Endothelial cell (in vitro differentiated cells): ENCODE data around the gene NLGN1. TPM values are rescaled to one million over a fixed set of nuclear protein-coding genes. Genes with fewer than 3 reads are reported as not detected.

Source experiments
- DNase-seq: peaks from one replicate; pipeline ENCODE4 v3.0.0; 2021; ENCODE audit warnings: low spot score
- H3K27ac Mint-ChIP-seq: one replicate; pipeline ENCODE4 v1.8.0; 2021; ENCODE audit warnings: mixed read lengths, inconsistent platforms; ENCODE audit not compliant: unreplicated experiment
- H3K27me3 Mint-ChIP-seq: one replicate; pipeline ENCODE4 v1.8.0; 2021; ENCODE audit warnings: mild to moderate bottlenecking, moderate library complexity, mixed read lengths, inconsistent platforms; ENCODE audit not compliant: unreplicated experiment
- H3K36me3 Mint-ChIP-seq: one replicate; pipeline ENCODE4 v1.8.0; 2021; ENCODE audit warnings: mild to moderate bottlenecking, low read depth, mixed read lengths, inconsistent platforms; ENCODE audit not compliant: unreplicated experiment
- H3K4me1 Mint-ChIP-seq: one replicate; pipeline ENCODE4 v1.8.0; 2021; ENCODE audit warnings: mild to moderate bottlenecking, mixed read lengths, inconsistent platforms; ENCODE audit not compliant: unreplicated experiment
- H3K4me3 Mint-ChIP-seq: one replicate; pipeline ENCODE4 v1.8.0; 2021; ENCODE audit warnings: mild to moderate bottlenecking, mixed read lengths, inconsistent platforms; ENCODE audit not compliant: unreplicated experiment
- H3K9me3 Mint-ChIP-seq: one replicate; pipeline ENCODE4 v1.8.0; 2021; ENCODE audit warnings: mixed read lengths, inconsistent platforms; ENCODE audit not compliant: unreplicated experiment
- total RNA-seq: library from RNA; stranded (reverse); fragmentation: NEBNext Ultra II Directional; extraction: Animal tissue kit (Norgen Biotek cat#: 25700); gene quantifications from one replicate; pipeline ENCODE4 v1.2.1, GENCODE V29; 2021; ENCODE audit not compliant: unreplicated experiment
- TF ChIP-seq, protein P1 (sequence below): fragments of 200-600 bp; sonication (generic); IDR thresholded peaks from one replicate; pipeline ENCODE4 v1.5.0; 2021; ENCODE audit warnings: antibody characterized with exemption; ENCODE audit not compliant: unreplicated experiment

Gene NLGN1
- total RNA-seq, 1 donor from 2014 or later = 27.6 TPM

- H3K27me3 Mint-ChIP-seq = no peaks in the 10 kb centered on the region
- no peak overlapping the region for H3K27ac Mint-ChIP-seq
- H3K4me1 Mint-ChIP-seq = peaks cover 4% of the 10 kb centered on the region
- H3K36me3 Mint-ChIP-seq = no peaks in the 10 kb centered on the region
- DNase-seq = no peak
- H3K4me3 Mint-ChIP-seq = no peak overlapping the region
- no peaks in the 10 kb centered on the region for H3K9me3 Mint-ChIP-seq
- TF ChIP-seq, protein P1, sequence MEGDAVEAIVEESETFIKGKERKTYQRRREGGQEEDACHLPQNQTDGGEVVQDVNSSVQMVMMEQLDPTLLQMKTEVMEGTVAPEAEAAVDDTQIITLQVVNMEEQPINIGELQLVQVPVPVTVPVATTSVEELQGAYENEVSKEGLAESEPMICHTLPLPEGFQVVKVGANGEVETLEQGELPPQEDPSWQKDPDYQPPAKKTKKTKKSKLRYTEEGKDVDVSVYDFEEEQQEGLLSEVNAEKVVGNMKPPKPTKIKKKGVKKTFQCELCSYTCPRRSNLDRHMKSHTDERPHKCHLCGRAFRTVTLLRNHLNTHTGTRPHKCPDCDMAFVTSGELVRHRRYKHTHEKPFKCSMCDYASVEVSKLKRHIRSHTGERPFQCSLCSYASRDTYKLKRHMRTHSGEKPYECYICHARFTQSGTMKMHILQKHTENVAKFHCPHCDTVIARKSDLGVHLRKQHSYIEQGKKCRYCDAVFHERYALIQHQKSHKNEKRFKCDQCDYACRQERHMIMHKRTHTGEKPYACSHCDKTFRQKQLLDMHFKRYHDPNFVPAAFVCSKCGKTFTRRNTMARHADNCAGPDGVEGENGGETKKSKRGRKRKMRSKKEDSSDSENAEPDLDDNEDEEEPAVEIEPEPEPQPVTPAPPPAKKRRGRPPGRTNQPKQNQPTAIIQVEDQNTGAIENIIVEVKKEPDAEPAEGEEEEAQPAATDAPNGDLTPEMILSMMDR = no peak
Measured at GRCh38 chr3:173599673-173600072, 202.1 kb downstream of the NLGN1 start.

GRCh38 chr3:173614522-173614921 is 217.0 kb downstream of the NLGN1 start:
- H3K4me3 Mint-ChIP-seq = no peak overlapping the region
- no peak overlapping the region for H3K27ac Mint-ChIP-seq
- no peaks in the 10 kb centered on the region for H3K4me1 Mint-ChIP-seq
- no peak for DNase-seq
- TF ChIP-seq, protein P1 = no peak
- H3K27me3 Mint-ChIP-seq = peaks cover 2% of the 10 kb centered on the region
- no peaks in the 10 kb centered on the region for H3K36me3 Mint-ChIP-seq
- H3K9me3 Mint-ChIP-seq = no peaks in the 10 kb centered on the region

DNA sequence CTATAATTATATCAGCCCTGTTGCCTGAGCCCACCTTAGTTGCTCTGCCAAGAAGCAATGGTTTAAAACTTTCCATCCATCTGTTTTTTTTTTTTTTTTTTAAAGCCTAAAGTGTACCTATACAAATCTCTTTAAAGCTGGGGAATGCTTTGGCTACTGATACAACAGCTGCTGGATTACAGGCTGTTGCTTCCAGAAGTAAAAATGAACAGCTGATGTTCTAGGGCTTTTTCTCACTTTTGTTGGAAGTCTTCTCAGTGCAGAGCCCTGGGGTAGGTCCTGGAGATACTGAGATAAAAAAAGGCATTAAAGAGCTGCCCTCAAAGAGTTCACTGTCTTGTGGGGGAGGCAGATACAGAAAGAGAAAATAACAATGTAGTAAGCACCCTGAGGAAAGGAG is 218.1 kb downstream of the NLGN1 start:
- DNase-seq = no peak
- no peak overlapping the region for H3K4me3 Mint-ChIP-seq
- no peaks in the 10 kb centered on the region for H3K9me3 Mint-ChIP-seq
- TF ChIP-seq, protein P1 = no peak
- H3K36me3 Mint-ChIP-seq = no peaks in the 10 kb centered on the region
- no peak overlapping the region for H3K27ac Mint-ChIP-seq
- H3K4me1 Mint-ChIP-seq = no peaks in the 10 kb centered on the region
- H3K27me3 Mint-ChIP-seq = peaks cover 2% of the 10 kb centered on the region

DNA sequence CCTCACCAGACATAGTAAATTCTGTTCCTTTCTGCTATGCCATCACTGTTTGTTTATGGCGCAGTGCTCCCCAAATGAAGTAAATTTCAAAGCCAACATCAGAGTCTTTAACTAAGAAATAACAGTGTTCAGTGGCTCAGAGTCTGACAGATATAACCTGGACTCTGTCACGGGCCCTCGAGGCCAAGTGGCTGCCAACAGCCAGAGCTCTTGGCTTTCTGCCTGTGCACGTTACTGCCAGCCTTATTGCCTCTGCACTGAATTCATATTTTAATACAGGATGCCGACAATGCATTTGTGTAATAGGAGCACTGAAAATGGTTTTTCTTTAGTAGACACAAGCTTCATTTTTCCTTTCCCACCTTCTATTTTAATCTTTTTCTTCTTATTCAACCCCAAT is 219.9 kb downstream of the NLGN1 start:
- DNase-seq = no peak
- TF ChIP-seq, protein P1 = no peak
- H3K4me3 Mint-ChIP-seq = no peak overlapping the region
- peaks cover 2% of the 10 kb centered on the region for H3K27me3 Mint-ChIP-seq
- no peaks in the 10 kb centered on the region for H3K36me3 Mint-ChIP-seq
- no peak overlapping the region for H3K27ac Mint-ChIP-seq
- H3K4me1 Mint-ChIP-seq = no peaks in the 10 kb centered on the region
- no peaks in the 10 kb centered on the region for H3K9me3 Mint-ChIP-seq

DNA sequence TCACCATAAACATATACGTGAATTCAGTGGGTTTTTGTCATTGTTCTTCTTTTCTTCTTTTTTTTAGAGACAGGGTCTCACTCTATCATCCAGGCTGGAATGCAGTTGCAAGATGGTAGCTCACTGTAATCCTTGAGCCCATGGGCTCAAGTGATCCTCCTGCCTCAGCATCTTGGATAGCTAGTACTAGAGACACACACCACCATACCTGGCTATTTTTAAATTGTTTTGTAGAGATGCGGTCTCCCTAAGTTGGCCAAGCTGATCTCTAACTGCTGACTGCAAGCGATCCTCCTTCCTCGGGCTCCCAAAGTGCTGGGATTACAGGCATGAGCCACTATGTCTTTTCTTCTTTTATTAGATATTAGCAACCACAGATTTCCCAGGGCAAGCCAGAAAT is 220.6 kb downstream of the NLGN1 start:
- no peak for DNase-seq
- no peaks in the 10 kb centered on the region for H3K36me3 Mint-ChIP-seq
- H3K4me1 Mint-ChIP-seq = no peaks in the 10 kb centered on the region
- TF ChIP-seq, protein P1 = no peak
- no peaks in the 10 kb centered on the region for H3K9me3 Mint-ChIP-seq
- H3K27me3 Mint-ChIP-seq = peaks cover 2% of the 10 kb centered on the region
- no peak overlapping the region for H3K4me3 Mint-ChIP-seq
- no peak overlapping the region for H3K27ac Mint-ChIP-seq
